GM21447 (cell line): ENCODE measurements around the gene HHLA2.

ENCODE experiments used
- ATAC-seq: cut with Tn5 transposase; IDR thresholded peaks from one replicate; pipeline ENCODE4 v1.9.1; 2021; ENCODE audit not compliant: unreplicated experiment

The HHLA2 gene

DNA sequence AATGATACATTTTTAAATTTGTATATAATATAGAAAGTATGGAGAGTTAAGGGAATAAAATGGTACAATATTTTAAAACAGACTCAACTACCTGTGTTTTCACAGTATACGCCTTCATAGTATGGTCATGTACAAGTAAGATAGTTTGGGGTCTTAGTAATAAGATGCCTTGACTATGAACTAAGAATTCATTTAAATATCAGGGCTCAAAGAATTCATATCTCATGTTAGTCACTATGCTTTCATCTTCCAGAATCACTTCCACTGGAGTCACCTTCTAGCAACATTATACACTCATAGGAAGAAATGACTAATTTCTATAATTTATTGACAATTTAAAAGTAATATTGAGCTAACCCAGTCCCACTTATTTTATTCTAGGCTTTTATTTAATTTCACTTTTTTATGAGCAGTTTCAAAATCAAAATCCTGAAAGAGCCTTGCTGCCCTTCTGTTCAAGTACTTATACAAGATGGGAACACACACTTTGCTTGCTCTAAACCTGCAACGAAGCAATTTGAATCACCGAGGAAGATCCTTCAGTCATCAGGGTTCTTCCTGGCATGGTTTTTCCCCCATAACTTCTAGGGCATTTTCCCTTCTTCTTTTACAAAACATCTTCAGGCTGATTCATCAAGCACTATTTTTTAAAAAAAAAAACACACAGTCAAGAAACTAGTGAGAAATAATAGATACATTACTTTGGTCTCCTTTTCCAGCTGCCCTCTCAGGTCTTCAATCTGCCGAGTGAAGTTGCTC, 119.9 kb downstream of the HHLA2 start:
- ATAC-seq, result no peak

DNA sequence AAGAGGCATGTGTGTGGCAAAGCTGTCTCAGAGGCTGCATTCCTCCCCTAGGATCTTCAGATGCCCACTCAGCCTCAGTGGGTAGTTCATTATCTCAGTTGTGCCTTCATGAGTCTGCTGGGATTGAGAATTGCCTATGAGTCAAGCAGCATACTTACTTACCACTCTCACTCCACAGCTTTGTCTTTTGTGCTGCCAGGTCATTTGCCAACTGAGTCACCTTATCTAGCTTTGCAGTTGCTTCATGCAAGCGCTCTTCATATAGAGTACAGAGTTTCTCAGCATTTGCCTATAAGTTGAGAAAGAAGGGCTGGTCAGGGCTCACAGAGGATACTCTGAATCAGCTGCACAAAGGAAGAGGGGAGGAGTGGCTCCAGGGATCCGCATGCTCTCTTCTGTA, 124.6 kb downstream of the HHLA2 start:
- no peak for ATAC-seq
